NOMO-1 treated with dmso at 0.1 percent for 144 hours (cell line): ENCODE measurements around the gene MSL3.

Experiments used
- DNase-seq: peaks from one replicate; lab custom pipeline; 2025; ENCODE audit not compliant: unreplicated experiment; lab: John Stamatoyannopoulos, UW

MSL3 gene

GRCh38 chrX:11758400-11759171 is 549 bp downstream of the MSL3 start:
- peak; percentile 22 for DNase-seq

DNA sequence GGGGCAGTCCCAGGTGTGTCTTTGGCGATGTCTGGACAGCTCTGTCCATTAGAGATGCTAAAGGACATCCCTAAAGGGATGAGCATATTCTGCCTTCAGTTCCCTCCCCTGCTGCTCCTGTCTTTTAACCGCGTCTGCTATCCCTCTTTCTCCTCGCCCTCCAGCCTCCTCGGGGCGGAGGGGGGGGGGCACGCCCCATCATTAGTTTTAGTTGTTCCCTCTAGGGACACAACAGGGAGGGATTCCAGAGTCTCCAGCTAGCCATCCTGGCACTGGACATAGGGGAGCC is 1.1 kb downstream of the MSL3 start:
- DNase-seq, result no peak

DNA sequence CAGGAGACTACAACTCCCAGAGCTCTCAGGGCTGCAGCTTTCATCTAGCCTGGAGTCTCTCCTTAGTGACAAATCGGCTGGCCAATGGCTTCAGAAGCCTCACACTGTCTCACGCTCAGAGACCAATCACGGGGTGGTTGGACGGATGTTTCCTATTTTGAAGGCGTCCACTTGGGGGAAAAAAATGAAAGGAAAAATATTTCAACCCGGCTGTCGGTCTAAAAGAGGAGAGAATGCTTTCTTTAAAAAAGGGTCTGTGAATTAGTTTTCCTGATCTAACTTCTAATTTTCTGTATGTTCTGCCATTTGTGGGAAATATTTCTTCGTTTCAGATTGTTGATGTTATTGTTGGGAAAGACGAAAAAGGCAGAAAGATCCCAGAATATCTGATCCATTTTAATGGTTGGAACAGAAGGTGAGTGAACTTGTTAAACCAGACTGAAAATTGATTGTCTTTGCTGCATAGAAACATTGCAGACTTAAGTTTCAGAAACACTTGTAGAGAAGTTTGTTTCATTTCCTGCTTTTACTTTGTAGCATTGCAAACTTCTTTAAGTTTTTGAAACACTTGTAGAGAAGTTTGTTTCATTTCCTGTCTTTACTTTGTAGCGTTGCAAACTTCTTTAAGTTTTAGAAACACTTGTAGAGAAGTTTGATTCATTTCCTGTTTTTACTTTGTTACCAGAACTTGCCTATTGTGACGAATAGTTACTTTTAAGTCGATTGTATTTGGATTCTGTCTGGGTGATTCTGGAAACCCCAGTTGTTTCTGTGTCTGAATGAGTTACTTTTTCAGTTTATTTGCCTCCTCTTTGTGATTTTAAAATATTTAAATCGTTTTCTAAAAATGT is 1.6 kb downstream of the MSL3 start:
- peak; percentile 89 for DNase-seq

GRCh38 chrX:11760958-11761357 is 2.9 kb downstream of the MSL3 start:
- no peak for DNase-seq

GRCh38 chrX:11764602-11765067 is 6.6 kb downstream of the MSL3 start:
- DNase-seq, result no peak

DNA sequence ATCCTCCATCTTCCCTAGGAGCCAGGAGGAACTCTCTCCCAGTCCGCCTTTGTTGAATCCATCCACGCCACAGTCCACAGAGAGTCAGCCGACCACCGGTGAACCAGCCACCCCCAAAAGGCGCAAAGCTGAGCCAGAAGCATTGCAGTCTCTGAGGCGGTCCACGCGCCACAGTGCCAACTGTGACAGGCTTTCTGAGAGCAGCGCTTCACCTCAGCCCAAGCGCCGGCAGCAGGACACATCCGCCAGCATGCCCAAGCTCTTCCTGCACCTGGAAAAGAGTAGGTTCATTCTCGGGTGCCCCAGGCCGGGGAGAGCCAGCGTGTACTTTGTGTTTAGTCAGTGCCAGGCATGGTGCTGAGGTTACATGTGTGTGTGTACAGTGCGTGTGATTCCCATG is 7.4 kb downstream of the MSL3 start:
- no peak for DNase-seq

DNA sequence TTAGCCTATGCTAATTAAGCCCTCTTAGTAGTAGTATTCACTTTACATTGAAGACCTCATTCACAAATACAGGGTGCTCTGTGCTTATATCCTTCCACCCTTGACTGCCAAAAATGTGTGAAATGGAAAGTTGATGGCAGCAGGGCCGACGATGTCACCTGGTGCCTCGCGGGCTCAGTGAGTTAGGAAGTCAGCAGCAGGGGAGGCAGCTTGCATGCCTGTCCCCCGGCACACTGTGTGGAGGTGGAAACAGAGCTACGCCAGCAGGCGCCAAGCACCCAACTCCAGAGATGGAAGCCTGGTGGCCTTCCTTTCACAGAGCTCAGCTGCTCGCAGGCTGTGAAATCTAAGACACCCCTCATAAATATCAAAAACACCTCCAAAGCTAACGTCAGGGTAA is 8.4 kb downstream of the MSL3 start:
- DNase-seq, result no peak

GRCh38 chrX:11768039-11768438 is 10.0 kb downstream of the MSL3 start:
- DNase-seq, result no peak

DNA sequence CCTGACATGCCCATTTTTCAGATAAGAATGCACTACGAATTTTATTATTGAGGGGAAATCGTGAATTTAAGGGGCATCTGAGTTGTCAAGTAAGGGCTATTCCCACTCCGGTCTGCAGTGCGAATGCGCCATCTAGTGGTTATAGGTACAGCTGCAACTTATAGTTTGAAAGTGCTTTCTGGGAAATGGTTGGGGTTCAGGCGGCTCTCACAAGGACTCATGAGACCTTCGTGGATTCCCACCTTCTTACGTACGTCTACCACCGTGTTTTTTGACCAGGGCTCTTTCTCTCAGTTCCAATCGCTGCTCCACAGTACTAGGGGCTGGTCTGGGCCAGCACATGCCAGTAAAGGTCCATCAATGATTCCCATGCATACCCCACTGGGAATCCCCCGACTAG is 12.3 kb downstream of the MSL3 start:
- peak; percentile 43 for DNase-seq

- no peak for DNase-seq
Measured at GRCh38 chrX:11778230-11778629, 20.2 kb downstream of the MSL3 start.

DNA sequence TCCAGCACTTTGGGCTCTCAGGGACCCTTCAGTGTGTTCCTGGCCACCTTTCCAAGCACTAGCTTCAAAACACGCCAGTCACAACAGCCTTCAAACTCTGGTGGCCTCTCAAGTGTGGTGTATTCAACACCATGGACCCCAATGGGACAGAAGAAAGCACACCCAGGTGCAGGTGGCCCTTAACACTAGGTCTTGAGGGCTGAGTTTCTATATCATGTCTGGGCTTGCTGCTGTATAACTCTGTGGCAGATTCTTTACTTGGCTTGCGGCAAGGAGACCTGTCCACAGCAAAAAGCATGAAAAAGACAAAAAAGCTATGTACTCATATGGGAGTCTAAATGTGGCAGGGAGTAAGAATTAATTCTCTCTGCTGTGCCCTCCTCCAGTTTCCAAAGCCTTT is 23.1 kb downstream of the MSL3 start:
- no peak for DNase-seq

- no peak for DNase-seq
Measured at GRCh38 chrX:11781734-11782370, 23.8 kb downstream of the MSL3 start.

- DNase-seq, result no peak
Measured at GRCh38 chrX:11784543-11784942, 26.5 kb downstream of the MSL3 start.

- DNase-seq, result no peak
Measured at GRCh38 chrX:11786862-11787261, 28.8 kb downstream of the MSL3 start.

DNA sequence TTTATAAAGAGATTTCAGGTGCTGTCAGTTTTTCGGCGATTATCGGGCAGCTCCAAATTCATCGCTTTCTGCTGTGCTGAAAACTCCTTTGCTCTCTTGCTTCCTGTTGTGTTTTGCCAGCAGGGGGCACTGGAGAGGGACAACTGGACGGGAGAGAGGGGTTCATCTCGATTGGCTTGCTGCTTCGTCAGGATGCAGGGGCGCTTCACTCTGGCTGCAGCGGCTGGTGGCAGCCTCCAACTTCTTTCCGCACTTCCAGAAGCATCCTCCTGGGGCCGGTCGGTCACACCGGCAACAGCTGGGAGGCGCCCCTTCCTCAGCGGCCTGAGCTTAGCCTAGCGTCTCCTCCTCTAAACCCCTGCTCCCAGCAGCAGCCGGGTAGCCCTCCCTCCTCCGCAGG is 29.5 kb downstream of the MSL3 start:
- no peak for DNase-seq

DNA sequence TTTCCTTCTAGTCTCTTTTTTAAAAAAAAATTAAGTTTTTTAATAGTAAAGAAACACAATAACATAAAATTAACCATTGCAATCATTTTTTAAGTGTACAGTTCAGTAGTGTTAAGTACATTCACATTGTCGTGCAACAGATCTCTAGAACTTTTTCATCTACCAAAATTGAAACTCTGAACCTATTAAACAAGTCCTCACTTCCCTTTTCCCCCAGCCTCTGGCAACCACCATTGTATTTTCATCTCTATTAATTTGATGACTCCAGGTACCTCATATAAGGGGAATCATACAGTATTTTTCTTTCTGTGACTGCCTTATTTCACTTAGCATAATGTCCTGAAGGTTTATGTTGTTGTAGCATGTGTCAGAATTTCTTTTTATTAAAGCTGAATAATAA is 31.8 kb downstream of the MSL3 start:
- no peak for DNase-seq

DNA sequence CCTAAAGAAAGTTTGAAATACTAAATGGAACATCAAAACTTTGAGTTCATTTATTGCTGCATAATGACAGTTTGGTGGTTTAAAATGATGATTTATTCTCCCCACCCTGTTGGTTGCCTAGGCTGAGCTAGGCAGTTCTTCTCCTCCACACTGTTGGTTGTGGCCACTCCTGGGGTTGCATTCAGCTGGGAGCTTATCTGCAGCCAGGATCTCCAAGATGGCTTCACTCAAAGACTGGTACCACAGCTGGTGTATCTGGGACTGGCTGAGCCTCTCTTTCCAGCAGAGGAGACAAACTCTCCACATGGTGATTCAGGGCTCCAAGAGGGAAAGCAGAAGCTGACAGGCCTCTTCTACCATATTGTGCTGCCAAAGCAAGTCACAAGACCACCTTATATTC is 33.1 kb downstream of the MSL3 start:
- DNase-seq, result no peak

GRCh38 chrX:11791537-11791936 is 33.5 kb downstream of the MSL3 start:
- no peak for DNase-seq

GRCh38 chrX:11792461-11793421 is 34.7 kb downstream of the MSL3 start:
- no peak for DNase-seq

- no peak for DNase-seq
Measured at GRCh38 chrX:11793734-11794133, 35.7 kb downstream of the MSL3 start.

- DNase-seq, result no peak
Measured at GRCh38 chrX:11813341-11813740, 55.3 kb downstream of the MSL3 start.
